Stimulated activated CD4-positive, alpha-beta T cell treated with anti-CD3 and anti-CD28 coated beads, Interleukin-2, amount 100 ng/mL, for 4 hours (primary cell): ENCODE measurements around the gene ASPSCR1.
"Not testable (repeated sequence)": the region's sequence is repeated elsewhere in the genome, so short reads cannot be mapped to it uniquely, and the experiment has no call there.

Experiments used
- DNase-seq: peaks from one replicate; pipeline ENCODE4 v3.0.0-alpha.2; 2020; ENCODE audit warnings: low read depth

The ASPSCR1 gene

GRCh38 chr17:82024859-82025258 is 47.4 kb downstream of the ASPSCR1 start:
- DNase-seq: no peak

- DNase-seq: no peak
Measured at GRCh38 chr17:82025401-82026107, 48.1 kb downstream of the ASPSCR1 start.

- no peak for DNase-seq
Measured at GRCh38 chr17:82028246-82028645, 50.8 kb downstream of the ASPSCR1 start.

GRCh38 chr17:82028966-82029365 is 51.5 kb downstream of the ASPSCR1 start:
- no peak for DNase-seq

GRCh38 chr17:82029391-82029790 is 52.0 kb downstream of the ASPSCR1 start:
- DNase-seq: no peak

- no peak for DNase-seq
Measured at GRCh38 chr17:82029990-82030469, 52.6 kb downstream of the ASPSCR1 start.

DNA sequence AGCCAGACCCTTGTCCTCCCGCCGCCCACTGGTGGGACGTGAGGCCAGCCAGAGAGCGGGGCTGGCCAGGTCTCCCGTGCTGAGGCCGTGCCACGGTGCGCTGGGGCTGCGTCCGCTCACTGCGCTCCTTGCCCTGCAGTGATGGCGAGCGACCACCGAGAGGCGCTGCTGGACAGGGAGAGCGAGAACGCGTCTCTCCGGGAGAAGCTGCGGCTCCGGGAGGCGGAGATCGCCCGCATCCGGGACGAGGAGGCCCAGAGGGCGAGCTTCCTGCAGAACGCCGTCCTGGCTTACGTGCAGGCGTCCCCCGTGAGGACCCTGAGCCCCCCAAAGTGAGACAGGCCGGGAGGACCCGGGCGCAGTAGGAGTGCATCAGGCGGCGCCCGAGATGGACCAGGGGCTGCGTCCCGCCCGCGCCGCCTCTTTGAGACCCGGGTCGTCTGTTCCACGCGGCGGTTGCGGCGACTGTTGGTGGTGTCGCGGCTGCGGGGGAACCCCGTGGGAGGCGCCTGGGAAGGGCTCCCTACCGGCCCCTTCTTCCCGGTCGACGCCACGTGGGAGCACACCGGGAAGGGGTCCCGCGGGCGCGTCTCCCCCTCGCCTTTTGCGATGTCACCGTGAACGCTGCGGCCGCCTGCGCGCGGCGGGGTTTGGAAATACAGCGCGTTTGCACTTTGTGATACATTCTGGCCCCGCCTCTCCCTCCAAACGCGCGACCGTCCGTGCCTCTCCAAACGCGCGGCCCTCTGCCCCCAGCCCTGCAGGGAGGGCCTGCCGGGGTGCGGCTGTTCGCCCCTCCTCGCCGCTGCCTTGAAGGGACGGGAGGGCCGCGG is 53.3 kb downstream of the ASPSCR1 start:
- peak; percentile 71 for DNase-seq

DNA sequence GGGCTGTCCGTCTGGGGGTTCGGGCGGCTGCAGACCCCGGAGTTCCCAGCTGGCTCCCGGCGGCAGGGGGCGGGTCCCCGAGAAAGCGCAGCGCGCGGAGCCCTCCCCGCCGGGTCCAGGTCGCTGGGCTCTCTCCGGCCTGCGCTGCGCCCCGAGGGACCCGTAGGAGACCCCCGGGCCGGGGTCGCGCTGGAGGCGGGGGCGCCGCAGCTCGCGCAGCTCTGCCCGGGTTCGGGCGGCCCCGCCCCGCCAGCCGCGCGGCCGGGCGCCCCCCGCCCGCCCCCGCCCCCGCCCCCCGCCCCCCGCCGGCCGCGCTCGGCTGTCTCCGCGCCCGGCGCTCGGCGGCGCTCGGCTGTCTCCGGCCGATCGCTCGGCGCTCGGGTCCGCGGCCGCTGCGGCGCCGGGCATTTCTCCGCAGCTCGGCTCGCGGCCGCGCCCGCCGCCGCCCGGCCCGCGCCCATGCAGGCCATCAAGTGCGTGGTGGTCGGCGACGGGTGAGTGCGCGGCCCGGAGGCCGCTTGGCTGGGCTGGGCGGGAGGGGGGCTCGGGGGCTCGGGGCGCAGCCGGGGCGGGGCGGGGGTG is 54.0 kb downstream of the ASPSCR1 start, which contains the start of gene RAC3:
RAC3 (plus strand) TSS at position 376 of the 582 bp plus-strand sequence; CDS start at position 460, 84 bp downstream.
- no peak for DNase-seq

GRCh38 chr17:82031885-82032627 is 54.6 kb downstream of the ASPSCR1 start:
- DNase-seq: no peak

DNA sequence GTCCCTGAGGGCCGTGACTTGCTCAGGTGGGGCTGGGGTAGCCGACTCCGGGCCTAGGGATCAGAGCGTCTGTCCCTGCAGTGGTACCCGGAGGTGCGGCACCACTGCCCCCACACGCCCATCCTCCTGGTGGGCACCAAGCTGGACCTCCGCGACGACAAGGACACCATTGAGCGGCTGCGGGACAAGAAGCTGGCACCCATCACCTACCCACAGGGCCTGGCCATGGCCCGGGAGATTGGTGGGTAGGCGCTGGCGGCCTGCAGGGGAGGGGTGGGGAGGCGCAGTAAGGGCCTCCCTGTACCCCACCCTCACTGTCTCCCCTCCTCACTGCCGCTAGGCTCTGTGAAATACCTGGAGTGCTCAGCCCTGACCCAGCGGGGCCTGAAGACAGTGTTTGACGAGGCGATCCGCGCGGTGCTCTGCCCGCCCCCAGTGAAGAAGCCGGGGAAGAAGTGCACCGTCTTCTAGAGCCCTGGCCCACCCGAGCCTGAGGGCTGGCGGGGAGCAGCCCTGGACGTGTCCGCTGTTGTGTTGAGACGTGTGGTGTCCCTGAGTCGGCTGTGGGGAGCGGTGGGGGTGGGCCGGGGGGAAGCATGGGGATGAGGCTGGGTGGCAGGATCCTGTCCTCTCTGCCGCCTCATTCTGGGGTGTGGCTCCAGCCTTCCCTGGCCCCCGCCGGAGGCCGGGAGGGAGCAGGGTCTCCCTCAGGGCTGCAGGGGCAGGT is 56.1 kb downstream of the ASPSCR1 start:
- DNase-seq: no peak

DNA sequence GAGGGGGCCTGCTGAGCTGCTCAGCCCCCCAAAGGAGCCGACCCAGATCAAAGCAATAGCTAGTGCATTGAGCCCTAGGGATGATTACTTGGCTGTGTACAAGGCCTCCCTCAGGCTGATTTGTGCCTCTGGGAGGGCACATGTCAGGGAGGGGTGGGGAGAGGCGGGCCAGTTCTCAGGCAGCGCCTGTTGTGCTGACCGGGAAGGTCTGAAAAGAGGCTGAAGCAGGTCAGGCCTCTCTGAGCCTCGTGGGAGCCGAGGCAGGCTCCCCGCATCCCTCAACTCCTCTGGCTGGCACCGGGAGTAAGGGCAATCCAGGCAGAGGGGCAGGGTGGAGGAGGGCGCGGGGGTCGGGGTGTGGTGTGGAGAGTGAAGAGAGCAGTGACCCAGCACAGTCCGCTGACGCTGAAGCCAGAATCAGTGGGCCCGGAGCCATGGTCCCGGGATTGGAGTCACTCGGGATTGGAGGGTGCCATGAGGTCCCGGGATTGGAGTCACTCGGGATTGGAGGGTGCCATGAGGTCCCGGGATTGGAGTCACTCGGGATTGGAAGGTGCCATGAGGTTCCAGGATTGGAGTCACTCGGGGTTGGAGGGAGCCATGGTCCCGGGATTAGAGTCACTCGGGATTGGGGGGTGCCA is 57.1 kb downstream of the ASPSCR1 start:
- no peak for DNase-seq

DNA sequence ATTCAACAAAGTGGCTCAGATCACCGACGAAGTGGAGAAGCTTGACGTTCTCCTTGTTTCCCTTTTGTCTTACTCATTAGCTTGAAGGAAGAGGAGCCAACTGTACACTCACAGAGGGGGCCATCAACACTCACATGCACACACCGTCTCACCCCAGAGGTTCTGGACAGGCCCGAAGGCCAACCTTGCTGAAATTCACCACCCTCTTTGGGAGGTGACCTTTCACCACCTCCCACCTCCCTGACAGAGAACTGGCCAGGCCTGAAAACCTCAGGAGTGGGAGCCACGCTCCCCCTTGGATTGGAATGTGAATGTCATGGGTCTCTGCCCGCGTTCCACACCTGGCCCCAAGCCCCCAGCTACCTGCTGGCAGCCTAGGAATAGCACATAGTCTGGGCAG is 58.1 kb downstream of the ASPSCR1 start:
- no peak for DNase-seq

GRCh38 chr17:82035956-82036633 is 58.7 kb downstream of the ASPSCR1 start:
- DNase-seq: no peak

DNA sequence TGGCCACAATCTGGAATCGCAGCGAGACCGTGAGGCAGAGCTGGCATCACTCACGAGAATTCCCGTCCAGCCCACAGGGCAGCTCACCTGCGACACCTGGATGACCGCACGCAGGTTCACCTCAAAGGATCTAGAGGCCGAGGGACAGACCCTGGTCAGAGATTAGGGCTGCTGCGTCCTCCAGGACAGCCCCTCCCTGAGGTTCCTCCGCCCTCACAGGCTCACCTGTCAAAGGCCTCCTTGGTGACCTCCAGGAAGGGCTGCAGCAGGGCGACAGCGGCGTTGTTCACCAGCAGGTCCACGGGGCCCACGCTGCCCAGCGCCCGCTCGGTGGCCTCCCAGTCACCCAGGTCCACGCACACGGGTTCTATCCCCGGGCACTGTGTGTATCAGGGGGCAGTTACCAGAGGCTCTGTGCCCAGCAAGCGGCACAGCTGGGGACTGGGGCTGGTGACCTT is 59.2 kb downstream of the ASPSCR1 start:
- no peak for DNase-seq

GRCh38 chr17:82037092-82037888 is 59.9 kb downstream of the ASPSCR1 start, which contains the start of gene DCXR:
Gene DCXR (minus strand): TSS chr17:82037697. CDS start chr17:82037682, 15 bp downstream.
- DNase-seq: peak; percentile 83

DNA sequence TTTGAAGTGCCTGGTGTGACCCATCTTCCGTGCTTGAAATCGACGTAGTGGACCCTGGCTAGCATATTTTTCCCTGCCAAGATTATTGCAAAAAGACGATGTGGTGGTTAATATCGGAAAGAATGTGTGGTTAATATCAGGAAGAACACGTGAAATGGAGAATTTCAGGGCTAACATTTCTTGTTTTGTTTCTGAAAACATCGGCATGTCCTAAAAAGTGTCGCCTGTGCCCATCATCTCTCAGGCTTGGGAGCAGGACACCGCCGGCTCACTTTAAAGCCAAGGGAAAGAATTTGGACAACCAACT is 60.4 kb downstream of the ASPSCR1 start:
- DNase-seq: no peak

- not testable (repeated sequence) for DNase-seq
Measured at GRCh38 chr17:82038796-82039409, 61.5 kb downstream of the ASPSCR1 start.

DNA sequence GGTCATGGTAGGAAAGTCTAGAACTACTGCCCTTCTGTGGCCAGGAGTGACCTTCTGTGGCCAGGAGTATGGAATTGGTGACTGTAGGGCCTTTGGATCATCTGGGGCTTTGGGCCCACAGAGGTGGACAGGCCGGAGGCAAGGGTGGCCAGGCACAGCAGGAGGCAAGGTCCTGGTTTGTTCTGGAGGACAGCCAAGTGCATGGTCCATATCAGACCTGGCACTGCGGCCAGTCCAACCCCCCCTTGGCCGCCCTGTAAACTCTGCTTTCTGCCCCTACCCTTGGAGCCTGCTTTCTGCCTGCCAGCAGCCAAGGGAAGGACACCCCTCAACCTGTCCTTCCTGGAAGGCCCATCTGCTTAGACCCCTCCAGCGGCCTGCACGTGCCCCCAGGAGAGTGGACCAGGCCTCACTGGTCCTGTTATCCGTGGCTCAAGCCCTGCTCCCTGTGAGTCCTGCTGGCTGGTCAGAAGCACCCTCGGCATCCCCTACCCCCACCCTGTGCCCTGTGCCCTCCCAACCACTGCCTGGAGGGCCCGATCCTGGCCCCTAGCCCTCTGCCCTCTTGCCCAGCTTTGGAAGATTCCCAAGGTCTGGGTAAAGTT is 62.4 kb downstream of the ASPSCR1 start:
- no peak for DNase-seq
